Measurements from ENCODE around the gene PBX4. TPM values are rescaled to one million over a fixed set of nuclear protein-coding genes. Genes with fewer than 3 reads are reported as not detected.

The PBX4 gene
- total RNA-seq, 1 donor from 2014 or later: 72.1 TPM

GRCh38 chr19:19594381-19594780 is 24.1 kb downstream of the PBX4 start:
- intact Hi-C loops (cut with micrococcal nuclease): loop anchor here (10.0 kb wide), 1 partner anchor 1430 kb away; the partner anchor contains the start of gene ZNF430

- intact Hi-C loops (cut with micrococcal nuclease): loop anchor here (10.0 kb wide), 1 partner anchor 1432 kb away; the partner anchor contains the start of gene ZNF430
These were observed 25.8 kb downstream of the PBX4 start for GRCh38 chr19:19592690-19593089.

- intact Hi-C loops (cut with micrococcal nuclease): loop anchor here (1.0 to 10.0 kb wide), 6 partner anchors 15 to 1434 kb away; partner anchors contain the start of genes GMIP, PBX4 and ZNF430
These were observed 27.2 kb downstream of the PBX4 start for GRCh38 chr19:19591133-19591825.

GRCh38 chr19:19588546-19588945 is 29.9 kb downstream of the PBX4 start:
- intact Hi-C loops (cut with micrococcal nuclease): no loop called here

GRCh38 chr19:19587771-19588170 is 30.7 kb downstream of the PBX4 start:
- intact Hi-C loops (cut with micrococcal nuclease): no loop called here

GRCh38 chr19:19584356-19584755 is 34.1 kb downstream of the PBX4 start:
- intact Hi-C loops (cut with micrococcal nuclease): no loop called here

- intact Hi-C loops (cut with micrococcal nuclease): no loop called here
These were observed 36.0 kb downstream of the PBX4 start for GRCh38 chr19:19582471-19582870.

- intact Hi-C loops (cut with micrococcal nuclease): no loop called here
These were observed 37.1 kb downstream of the PBX4 start for GRCh38 chr19:19581391-19581790.

- intact Hi-C loops (cut with micrococcal nuclease): no loop called here
These were observed 38.1 kb downstream of the PBX4 start for GRCh38 chr19:19580418-19580817.

- intact Hi-C loops (cut with micrococcal nuclease): no loop called here
These were observed 38.7 kb downstream of the PBX4 start for GRCh38 chr19:19579533-19580361.

GRCh38 chr19:19578252-19578651 is 40.2 kb downstream of the PBX4 start:
- intact Hi-C loops (cut with micrococcal nuclease): no loop called here

GRCh38 chr19:19575411-19575810 is 43.1 kb downstream of the PBX4 start:
- intact Hi-C loops (cut with micrococcal nuclease): no loop called here

GRCh38 chr19:19571071-19571786 is 47.3 kb downstream of the PBX4 start:
- intact Hi-C loops (cut with micrococcal nuclease): no loop called here

GRCh38 chr19:19570571-19570970 is 47.9 kb downstream of the PBX4 start:
- intact Hi-C loops (cut with micrococcal nuclease): no loop called here

- intact Hi-C loops (cut with micrococcal nuclease): no loop called here
These were observed 49.4 kb downstream of the PBX4 start for GRCh38 chr19:19568802-19569756.

GRCh38 chr19:19567391-19567790 is 51.1 kb downstream of the PBX4 start:
- intact Hi-C loops (cut with micrococcal nuclease): no loop called here

GRCh38 chr19:19566306-19566705 is 52.2 kb downstream of the PBX4 start:
- intact Hi-C loops (cut with micrococcal nuclease): no loop called here

GRCh38 chr19:19563348-19563848 is 55.1 kb downstream of the PBX4 start:
- intact Hi-C loops (cut with micrococcal nuclease): loop anchor here (1.0 kb wide), 1 partner anchor 81 kb away; no protein-coding TSS in a partner anchor

GRCh38 chr19:19562665-19563347 is 55.7 kb downstream of the PBX4 start:
- intact Hi-C loops (cut with micrococcal nuclease): loop anchor here (1.0 kb wide), 1 partner anchor 81 kb away; no protein-coding TSS in a partner anchor

Data from T-helper 1 cell treated with Interleukin-12 subunit alpha and Interleukin-12 subunit beta and Interleukin-4 antibody, amounts not matched to agents 30 ng/mL and 1 ng/mL, for 36 hours (primary cell).